Astrocyte of the spinal cord (primary cell): ENCODE measurements around the gene DNAH8.
"Not testable (repeated sequence)": the region's sequence is repeated elsewhere in the genome, so short reads cannot be mapped to it uniquely, and the experiment has no call there.

Experiments
- DNase-seq: peaks from one replicate; pipeline ENCODE4 v3.0.0; 2011; ENCODE audit warnings: low read depth, low spot score
- H3K4me3 ChIP-seq: 2 replicates; pipeline ENCODE4 v1.5.1; 2011; ENCODE audit warnings: low read depth, mild to moderate bottlenecking, low read length, moderate library complexity
- in situ Hi-C: cut with HindIII; loops from 2 replicates; pipeline ENCODE4 v1.10.0; 2017; ENCODE audit warnings: low sequenced_read_pairs
- TF ChIP-seq, protein P1 (sequence below): IDR thresholded peaks from 2 replicates; pipeline ENCODE4 v1.5.1; 2012; ENCODE audit warnings: low read depth, mild to moderate bottlenecking, low read length, inconsistent platforms

Gene DNAH8

DNA sequence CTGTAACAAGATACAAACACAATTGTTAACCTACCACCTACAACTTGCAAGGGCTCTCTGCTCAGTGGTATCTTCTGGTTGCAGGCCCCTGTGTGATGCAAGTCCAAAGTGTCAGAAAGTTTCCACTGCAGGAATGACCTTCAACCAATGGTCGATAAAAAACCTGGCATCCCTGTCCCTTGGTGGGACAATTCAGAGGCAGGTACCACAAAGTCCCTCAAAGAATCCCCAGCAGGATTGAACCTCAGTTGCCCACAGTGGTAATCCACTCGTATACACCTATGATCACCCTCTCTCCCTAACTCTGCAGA is 28.1 kb upstream of the DNAH8 start:
- in situ Hi-C loops, result no loop called here
- TF ChIP-seq, protein P1, sequence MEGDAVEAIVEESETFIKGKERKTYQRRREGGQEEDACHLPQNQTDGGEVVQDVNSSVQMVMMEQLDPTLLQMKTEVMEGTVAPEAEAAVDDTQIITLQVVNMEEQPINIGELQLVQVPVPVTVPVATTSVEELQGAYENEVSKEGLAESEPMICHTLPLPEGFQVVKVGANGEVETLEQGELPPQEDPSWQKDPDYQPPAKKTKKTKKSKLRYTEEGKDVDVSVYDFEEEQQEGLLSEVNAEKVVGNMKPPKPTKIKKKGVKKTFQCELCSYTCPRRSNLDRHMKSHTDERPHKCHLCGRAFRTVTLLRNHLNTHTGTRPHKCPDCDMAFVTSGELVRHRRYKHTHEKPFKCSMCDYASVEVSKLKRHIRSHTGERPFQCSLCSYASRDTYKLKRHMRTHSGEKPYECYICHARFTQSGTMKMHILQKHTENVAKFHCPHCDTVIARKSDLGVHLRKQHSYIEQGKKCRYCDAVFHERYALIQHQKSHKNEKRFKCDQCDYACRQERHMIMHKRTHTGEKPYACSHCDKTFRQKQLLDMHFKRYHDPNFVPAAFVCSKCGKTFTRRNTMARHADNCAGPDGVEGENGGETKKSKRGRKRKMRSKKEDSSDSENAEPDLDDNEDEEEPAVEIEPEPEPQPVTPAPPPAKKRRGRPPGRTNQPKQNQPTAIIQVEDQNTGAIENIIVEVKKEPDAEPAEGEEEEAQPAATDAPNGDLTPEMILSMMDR, result no peak
- no peak for DNase-seq
- no peak overlapping the region for H3K4me3 ChIP-seq

DNA sequence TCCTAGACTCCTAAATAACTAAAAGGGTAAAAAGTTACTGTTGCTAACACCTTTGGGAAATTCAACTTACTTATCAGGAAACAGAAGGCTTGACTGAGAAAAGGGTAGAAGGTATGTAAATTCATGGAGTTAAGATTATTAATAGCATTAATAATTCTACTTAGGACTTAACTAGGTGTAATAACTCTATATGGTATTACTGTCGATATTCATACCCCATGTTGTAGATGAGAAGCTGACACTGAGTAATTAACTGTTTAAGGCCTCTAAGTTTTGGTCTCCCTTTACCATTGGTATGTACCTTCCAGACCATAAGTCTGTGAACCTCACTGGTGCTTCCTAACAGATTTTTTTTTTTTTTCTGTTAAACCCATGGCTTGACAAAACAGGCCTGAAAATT is 27.6 kb upstream of the DNAH8 start:
- H3K4me3 ChIP-seq, result no peak overlapping the region
- in situ Hi-C loops, result no loop called here
- no peak for DNase-seq
- TF ChIP-seq, protein P1, result no peak

DNA sequence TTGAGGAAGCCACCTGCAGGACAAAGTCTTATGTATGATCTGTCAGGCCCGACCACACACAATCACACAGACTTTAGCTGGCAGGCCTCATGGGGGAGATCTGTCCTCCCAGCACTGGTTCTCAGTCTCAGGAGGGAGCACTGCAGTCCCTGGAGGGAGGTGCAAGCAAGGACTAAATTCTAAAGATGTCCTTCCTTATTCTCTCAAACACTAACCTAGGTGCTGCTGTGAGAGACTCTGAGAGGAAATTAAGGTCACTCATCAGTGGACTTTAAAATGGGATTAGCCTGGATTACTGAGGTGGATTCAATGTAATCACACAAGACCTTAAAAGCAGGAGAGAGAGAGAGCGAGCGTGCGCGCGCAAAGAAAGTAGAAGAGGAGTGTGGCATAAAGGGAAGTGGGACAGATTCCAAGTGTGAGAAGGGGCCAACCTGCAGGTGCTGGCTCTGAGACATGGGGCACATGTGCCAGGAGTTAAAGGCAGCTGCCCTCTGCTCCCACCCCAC is 26.5 kb upstream of the DNAH8 start:
- in situ Hi-C loops, result no loop called here
- no peak overlapping the region for H3K4me3 ChIP-seq
- TF ChIP-seq, protein P1, result no peak
- no peak for DNase-seq

DNA sequence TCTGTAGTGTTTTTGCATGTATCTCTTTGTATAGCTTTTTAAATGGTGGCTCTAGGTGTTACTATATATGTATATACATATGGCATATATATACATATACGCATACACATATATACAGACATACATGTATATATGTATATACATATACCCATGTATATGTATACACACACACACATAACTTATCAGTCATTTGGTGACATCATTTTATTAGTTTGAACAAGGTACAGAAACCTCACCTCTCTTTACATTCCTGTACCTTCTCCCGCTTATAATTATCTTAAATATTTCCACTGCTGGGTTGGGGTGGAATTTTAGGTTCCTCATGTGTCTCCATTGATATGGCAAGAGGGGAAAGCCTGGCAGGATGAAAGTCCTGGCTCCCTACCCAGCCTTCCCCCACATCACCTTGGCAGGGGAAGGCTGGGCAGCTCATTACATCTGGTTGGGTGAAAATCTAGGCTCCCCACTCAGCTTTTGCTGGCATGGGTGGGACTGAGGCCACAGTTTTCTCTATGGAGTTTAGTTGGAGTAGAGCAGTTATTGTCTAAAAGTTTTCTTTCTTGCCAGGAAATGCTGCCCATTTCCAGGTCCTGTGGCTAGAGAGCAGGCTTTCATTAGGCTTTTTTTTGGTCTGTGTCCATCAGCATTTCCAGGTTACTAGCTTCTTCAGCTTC is 19.7 kb upstream of the DNAH8 start:
- no peak for DNase-seq
- in situ Hi-C loops, result no loop called here
- TF ChIP-seq, protein P1, result no peak
- H3K4me3 ChIP-seq, result no peak overlapping the region

DNA sequence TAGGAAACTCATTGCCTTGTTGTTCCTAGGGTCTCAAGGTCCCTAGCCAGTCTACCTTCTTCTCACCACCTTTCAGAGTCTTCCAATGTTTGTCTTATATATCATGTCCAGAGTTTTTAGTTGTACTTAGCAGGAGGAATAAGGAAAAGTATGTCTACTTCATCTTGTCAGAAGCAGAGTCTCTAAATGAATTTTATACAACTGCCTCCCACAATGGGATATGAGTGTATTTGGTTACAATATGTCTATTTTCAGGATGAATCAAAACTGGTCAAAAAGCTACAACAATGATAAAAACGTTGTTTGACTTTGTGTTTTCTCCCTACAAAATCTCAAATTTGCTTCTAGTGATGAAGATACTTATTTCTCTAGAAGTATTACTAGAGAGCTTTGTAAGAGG is 19.2 kb upstream of the DNAH8 start:
- in situ Hi-C loops, result no loop called here
- DNase-seq, result no peak

DNA sequence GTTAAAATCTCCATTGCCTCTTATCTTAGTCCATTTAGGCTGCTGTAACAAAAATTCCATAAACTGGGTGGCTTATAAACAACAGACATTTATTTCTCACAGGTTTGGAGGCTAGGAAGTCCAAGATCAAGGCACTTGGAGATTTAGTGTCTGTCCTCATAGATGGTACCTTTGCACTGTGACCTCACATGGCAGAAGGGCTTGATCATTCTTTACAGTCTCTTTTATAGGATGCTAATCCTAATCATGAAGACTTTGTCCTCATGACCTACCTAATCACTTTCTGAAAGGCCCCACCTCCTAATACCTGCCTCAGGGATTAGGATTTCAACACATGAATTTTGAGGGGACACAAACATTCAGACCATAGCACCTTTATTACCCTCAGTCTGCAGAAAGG is 18.8 kb upstream of the DNAH8 start:
- no peak overlapping the region for H3K4me3 ChIP-seq
- in situ Hi-C loops, result no loop called here
- DNase-seq, result no peak
- TF ChIP-seq, protein P1, result no peak

More for the DNA sequence above, 19.2 kb upstream of the DNAH8 start:
- TF ChIP-seq, protein P1, result no peak
- H3K4me3 ChIP-seq, result no peak overlapping the region

DNA sequence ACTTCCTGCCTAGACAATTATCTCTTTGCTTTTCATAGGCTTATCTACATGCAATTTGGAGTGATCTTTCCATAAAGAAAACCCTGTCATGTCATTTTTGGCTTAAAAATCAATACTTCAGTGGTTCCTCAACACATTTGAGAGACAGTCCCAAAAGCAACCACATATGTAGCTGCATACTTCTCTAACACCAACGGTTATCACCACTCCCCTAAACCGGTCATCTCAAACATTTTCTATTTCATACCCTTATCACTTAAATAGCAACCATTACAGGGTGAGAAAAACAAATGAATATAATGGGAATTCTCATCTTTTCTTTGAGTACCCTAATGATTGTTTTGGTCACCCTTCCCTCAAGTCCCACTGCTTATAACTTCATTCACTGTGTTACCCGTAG is 17.3 kb upstream of the DNAH8 start:
- TF ChIP-seq, protein P1, result no peak
- in situ Hi-C loops, result no loop called here
- DNase-seq, result no peak
- H3K4me3 ChIP-seq, result no peak overlapping the region

DNA sequence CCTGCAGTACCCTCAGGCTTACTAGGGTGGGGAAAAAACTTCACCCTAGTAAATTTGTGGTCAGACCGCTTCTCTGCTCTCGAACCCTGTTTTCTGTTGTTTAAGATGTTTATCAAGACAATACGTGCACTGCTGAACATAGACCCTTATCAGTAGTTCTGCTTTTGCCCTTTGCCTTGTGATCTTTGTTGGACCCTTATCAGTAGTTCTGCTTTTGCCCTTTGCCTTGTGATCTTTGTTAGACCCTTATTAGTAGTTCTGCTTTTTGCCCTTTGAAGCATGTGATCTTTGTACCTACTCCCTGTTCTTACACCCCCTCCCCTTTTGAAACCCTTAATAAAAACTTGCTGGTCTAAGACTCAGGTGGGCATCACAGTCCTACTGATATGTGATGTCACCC is 15.4 kb upstream of the DNAH8 start:
- not testable (repeated sequence) for DNase-seq, H3K4me3 ChIP-seq

More for the DNA sequence above, 15.4 kb upstream of the DNAH8 start:
- in situ Hi-C loops, result not testable (repeated sequence)
